Pancreas (tissue), 10 donors: ENCODE data around the gene NSF. TPM values are rescaled to one million over a fixed set of nuclear protein-coding genes. Genes with fewer than 3 reads are reported as not detected.
"Not testable (repeated sequence)": the region's sequence is repeated elsewhere in the genome, so short reads cannot be mapped to it uniquely, and the experiment has no call there.

Source experiments
- ATAC-seq, 4 donors: fragments of 200-7000 bp; cut with Tn5 transposase; one replicate each; pipeline versions ENCODE4 v1.8.0 to v1.9.1; 2020; ENCODE audit warnings: mild to moderate bottlenecking in 4 of 4, moderate library complexity in 4 of 4
- DNase-seq, 6 donors: peaks; one replicate each; pipeline ENCODE4 v3.0.0-alpha.2; 2020
- FAIRE-seq: peaks from 2 replicates; lab custom pipeline; 2012; peaks lifted over from hg19 to GRCh38; lab: Jason Lieb, UNC
- H3K27ac ChIP-seq, 4 donors: fragments of 200-600 bp; sonication (generic); 1 replicate in 3 of 4; 2 replicates in 1 of 4; pipeline versions ENCODE4 v1.5.0 to v1.8.0; 2020
- H3K27me3 ChIP-seq, 4 donors: fragments of 200-600 bp; one replicate each; pipeline ENCODE4 v1.8.0; 2021
- H3K36me3 ChIP-seq, 3 donors: fragments of 200-600 bp; sonication (generic) in 1 of 3; one replicate each; pipeline versions ENCODE4 v1.5.0 to v1.8.0; 2020 to 2021
- H3K4me1 ChIP-seq, 3 donors: fragments of 200-600 bp; one replicate each; pipeline ENCODE4 v1.8.0; 2021
- H3K4me3 ChIP-seq, 4 donors: fragments of 200-600 bp; sonication (generic) in 2 of 4; one replicate each; pipeline versions ENCODE4 v1.5.0 to v1.8.0; 2020 to 2021
- H3K9me3 ChIP-seq, 4 donors: fragments of 200-600 bp; one replicate each; pipeline ENCODE4 v1.8.0; 2021
- WGBS, 2 donors: extraction: QIAGEN DNeasy Blood & Tissue Kit; methylation state at CpG; one replicate each; pipeline ENCODE4 v1.1.7; 2013; 5-methylcytosine and 5-hydroxymethylcytosine counted together
- intact Hi-C, 3 donors: fragments of 100-400 bp; cut with DNase I; formaldehyde crosslinking; loops; one replicate each; pipeline versions ENCODE4 v1.11.1 to v1.14.2; 2022
- polyA plus RNA-seq, 2 donors: library from polyadenylated mRNA; stranded (reverse); fragments of 200-250 nt; gene quantifications; one replicate each; pipeline ENCODE4 v1.2.3, GENCODE V29; 2013
- total RNA-seq, 6 donors: library from RNA; stranded (reverse); fragmentation: NEBNext Ultra II Directional in 4 of 6; extraction: Animal tissue kit (Norgen Biotek cat#: 25700) in 4 of 6; gene quantifications; one replicate each; pipeline versions ENCODE4 v1.2.1 to v1.2.4, GENCODE V29; 2021 to 2023
- donor health status: healthy with polysubstance abuse.
- donor health status: DM: no; HTN: no; CAD: no; lungs with moderate emphysema.
- donor health status: DM: no; HTN: no; CAD: no.
- donor health status: control.
- donor health status: control.
- donor health status: Bipolar disorder and iron deficiency.
- donor health status: DM: yes; HTN: yes; CAD: no.
- donor health status: DM: no; HTN: no; CAD: no.
- donor health status: DM: no; HTN: no; CAD: no.
- donor health status: DM: yes; HTN: yes; CAD: no.

The NSF gene
- total and polyA plus RNA-seq, 8 donors: 6.2 to 32.4 (median 29.0) TPM

- DNase-seq, intact Hi-C loops, FAIRE-seq: not testable (repeated sequence)
These were observed 44.4 kb downstream of the NSF start for GRCh38 chr17:46634844-46635243.

GRCh38 chr17:46641861-46642656, 51.6 kb downstream of the NSF start:
- not testable (repeated sequence) for H3K4me3 ChIP-seq

More at GRCh38 chr17:46634844-46635243, 44.4 kb downstream of the NSF start:
- H3K4me1 ChIP-seq, H3K9me3 ChIP-seq, H3K36me3 ChIP-seq, H3K27ac ChIP-seq, H3K27me3 ChIP-seq, ATAC-seq, H3K4me3 ChIP-seq: not testable (repeated sequence)

DNA sequence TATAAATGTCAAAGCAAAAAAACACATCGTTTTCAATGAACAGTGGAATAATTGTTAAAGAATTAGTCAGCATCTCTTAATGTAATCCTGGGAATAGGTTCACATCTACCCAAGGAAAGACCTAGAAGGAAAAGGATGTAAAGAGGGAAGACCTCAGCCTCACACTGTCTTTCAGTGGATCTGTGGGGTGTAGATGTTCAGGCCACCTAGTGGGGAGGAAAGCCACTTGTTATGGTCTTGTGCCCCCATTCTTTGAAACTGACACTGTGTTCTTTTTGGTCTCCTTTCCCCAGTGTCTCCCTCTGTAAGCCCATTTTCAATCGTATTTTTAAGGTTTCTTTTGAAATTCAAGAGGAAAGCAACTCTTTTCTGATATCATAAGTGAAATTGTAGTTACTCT, 56.8 kb downstream of the NSF start:
- ATAC-seq, H3K4me1 ChIP-seq, H3K36me3 ChIP-seq, H3K9me3 ChIP-seq, intact Hi-C loops, H3K27me3 ChIP-seq, H3K27ac ChIP-seq, H3K4me3 ChIP-seq, DNase-seq, FAIRE-seq: not testable (repeated sequence)
- no CpG with 5 or more reads among the region's 2 CpGs for WGBS, 2 donors

More at GRCh38 chr17:46641861-46642656, 51.6 kb downstream of the NSF start:
- intact Hi-C loops, H3K27ac ChIP-seq, H3K4me1 ChIP-seq, DNase-seq, H3K9me3 ChIP-seq, H3K36me3 ChIP-seq, H3K27me3 ChIP-seq: not testable (repeated sequence)
- peak; percentile 97 for FAIRE-seq
- WGBS, 2 donors: no CpG with 5 or more reads among the region's 2 CpGs
- ATAC-seq: peak in 2 of 4 donors; percentile 35 to 67

- H3K27ac ChIP-seq, DNase-seq, intact Hi-C loops, ATAC-seq, FAIRE-seq, H3K4me1 ChIP-seq, H3K9me3 ChIP-seq, H3K27me3 ChIP-seq, H3K36me3 ChIP-seq, H3K4me3 ChIP-seq: not testable (repeated sequence)
- no CpG with 5 or more reads among the region's 2 CpGs for WGBS, 2 donors
These were observed 57.3 kb downstream of the NSF start for GRCh38 chr17:46647688-46648278.

- intact Hi-C loops, H3K9me3 ChIP-seq, H3K4me3 ChIP-seq, FAIRE-seq, ATAC-seq, H3K27ac ChIP-seq, H3K36me3 ChIP-seq, DNase-seq, H3K27me3 ChIP-seq, H3K4me1 ChIP-seq: not testable (repeated sequence)
- WGBS, 2 donors: 98 to 99% methylated on average over 7 of the region's 7 CpGs
These were observed 58.8 kb downstream of the NSF start for GRCh38 chr17:46649246-46649645.

DNA sequence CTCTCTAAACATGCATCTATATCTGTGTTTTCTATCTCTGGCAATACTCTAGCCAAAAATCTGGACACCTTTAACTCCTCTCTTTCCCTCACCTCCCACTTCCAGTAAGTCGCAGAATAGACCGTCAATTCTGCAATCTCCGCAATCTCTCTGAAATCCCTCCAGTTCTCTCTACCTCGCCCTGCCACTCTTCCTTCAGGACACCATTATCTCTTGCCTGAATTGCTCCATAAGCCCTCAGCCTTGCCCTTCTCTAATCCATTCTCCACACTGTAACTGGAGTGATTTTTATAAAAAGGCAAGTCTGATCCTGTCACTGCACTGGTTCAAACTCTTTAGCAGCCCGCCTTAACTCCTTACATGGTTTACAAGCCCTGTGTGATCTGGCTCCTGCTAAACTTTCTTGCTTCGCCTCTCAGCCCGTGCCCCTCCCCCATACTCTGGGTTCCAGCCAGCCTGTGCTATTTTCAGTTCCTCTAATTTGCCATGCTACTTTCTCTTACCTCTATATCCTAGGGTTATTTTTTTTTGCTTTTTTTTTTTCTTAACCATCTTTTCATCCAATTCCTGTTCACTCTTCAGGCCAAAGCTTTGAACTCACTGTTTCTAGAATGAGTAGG, 61.7 kb downstream of the NSF start:
- no CpG with 5 or more reads among the region's 7 CpGs for WGBS, 2 donors
- H3K9me3 ChIP-seq, DNase-seq, FAIRE-seq, H3K4me3 ChIP-seq, intact Hi-C loops, H3K4me1 ChIP-seq, H3K27ac ChIP-seq, H3K27me3 ChIP-seq, H3K36me3 ChIP-seq: not testable (repeated sequence)
- peak in 2 of 4 donors; percentile 38 to 46 for ATAC-seq

- DNase-seq, H3K4me3 ChIP-seq, H3K36me3 ChIP-seq, H3K27ac ChIP-seq, intact Hi-C loops, H3K9me3 ChIP-seq, ATAC-seq, H3K4me1 ChIP-seq, FAIRE-seq, H3K27me3 ChIP-seq: not testable (repeated sequence)
- WGBS, 2 donors: no CpG with 5 or more reads among the region's 5 CpGs
These were observed 67.8 kb downstream of the NSF start for GRCh38 chr17:46658235-46658634.

- peak in 2 of 4 donors; percentile 55 to 82 for ATAC-seq
- H3K4me3 ChIP-seq, H3K9me3 ChIP-seq, intact Hi-C loops, H3K27ac ChIP-seq, DNase-seq, H3K4me1 ChIP-seq, FAIRE-seq, H3K27me3 ChIP-seq, H3K36me3 ChIP-seq: not testable (repeated sequence)
- WGBS, 2 donors: no CpG with 5 or more reads among the region's 4 CpGs
These were observed 69.2 kb downstream of the NSF start for GRCh38 chr17:46659702-46660101.

- H3K36me3 ChIP-seq, H3K4me3 ChIP-seq, FAIRE-seq, DNase-seq, H3K4me1 ChIP-seq, H3K27ac ChIP-seq, ATAC-seq, H3K9me3 ChIP-seq, intact Hi-C loops, H3K27me3 ChIP-seq: not testable (repeated sequence)
- WGBS, 2 donors: no CpG with 5 or more reads among the region's 1 CpG
These were observed 72.7 kb downstream of the NSF start for GRCh38 chr17:46663123-46663522.

DNA sequence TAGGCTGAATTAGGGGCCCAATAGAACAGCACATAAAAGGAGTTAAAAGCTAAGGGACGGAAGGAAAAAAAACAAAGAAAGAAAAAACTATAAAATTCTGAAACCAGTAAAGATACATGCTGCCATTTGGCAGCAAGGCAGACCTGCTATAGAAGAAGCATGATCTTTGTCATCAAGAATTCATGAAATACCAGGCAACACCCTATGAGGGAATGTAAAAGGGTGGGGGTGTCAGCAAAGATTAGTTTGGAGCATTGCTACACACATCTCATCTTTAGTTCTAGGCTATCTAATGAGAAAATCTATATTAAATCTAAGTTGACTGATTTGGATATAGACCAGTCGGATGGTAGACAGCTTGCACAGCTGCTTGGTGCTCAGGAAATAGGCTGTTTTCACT, 73.1 kb downstream of the NSF start:
- H3K4me1 ChIP-seq, H3K27me3 ChIP-seq, FAIRE-seq, H3K9me3 ChIP-seq, H3K36me3 ChIP-seq, DNase-seq, intact Hi-C loops, ATAC-seq, H3K4me3 ChIP-seq, H3K27ac ChIP-seq: not testable (repeated sequence)
- no CpG with 5 or more reads among the region's 2 CpGs for WGBS, 2 donors

DNA sequence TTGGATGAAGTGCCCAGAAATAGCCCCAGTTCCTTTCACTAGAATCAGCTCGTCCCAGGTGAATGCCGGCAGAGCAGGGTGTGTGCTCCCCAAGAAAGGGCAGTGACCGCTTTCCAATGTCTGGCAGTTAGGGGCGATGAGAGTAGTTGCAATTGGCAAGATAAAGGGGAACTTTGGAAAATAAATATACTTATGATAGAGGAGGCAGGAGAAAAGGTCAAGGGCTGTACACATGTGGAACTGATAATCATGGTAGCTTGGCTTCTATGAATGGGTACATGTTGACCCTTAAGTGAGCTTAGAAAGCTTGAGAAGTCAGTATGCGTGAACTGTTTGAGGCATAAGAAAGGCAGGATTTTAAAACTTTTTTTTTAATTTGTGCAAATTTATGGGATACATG, 75.5 kb downstream of the NSF start:
- FAIRE-seq, H3K27me3 ChIP-seq, H3K4me1 ChIP-seq, H3K9me3 ChIP-seq, intact Hi-C loops, H3K4me3 ChIP-seq, H3K36me3 ChIP-seq, H3K27ac ChIP-seq: not testable (repeated sequence)
- ATAC-seq: peak in 3 of 4 donors; percentile 46 to 83 (median 64)
- WGBS, 2 donors: 32 to 40% methylated on average over 4 of the region's 5 CpGs
- DNase-seq: peak in 2 of 6 donors; percentile 3 to 25

DNA sequence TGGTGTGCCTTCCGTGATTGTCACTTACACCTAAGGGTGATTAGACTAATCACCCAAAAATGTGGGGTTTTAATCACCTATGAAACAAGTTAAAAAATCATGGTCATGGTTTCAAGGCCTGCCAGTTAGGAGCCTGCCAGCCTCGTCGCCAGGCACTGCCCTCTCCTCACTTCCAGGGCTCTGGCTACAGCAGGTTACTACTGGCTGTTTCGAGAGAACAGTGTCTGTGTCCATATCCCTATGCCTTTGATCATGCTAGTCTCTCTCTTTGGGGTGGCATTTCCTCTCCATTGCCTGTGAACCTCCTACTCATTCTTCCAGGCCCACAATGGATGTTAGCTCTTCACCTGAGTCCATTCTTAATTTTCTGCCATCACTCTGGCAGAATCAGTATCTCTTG, 80.3 kb downstream of the NSF start:
- H3K9me3 ChIP-seq, DNase-seq, H3K36me3 ChIP-seq, intact Hi-C loops, H3K27ac ChIP-seq, H3K4me1 ChIP-seq, H3K4me3 ChIP-seq, FAIRE-seq, H3K27me3 ChIP-seq: not testable (repeated sequence)
- WGBS, 2 donors: no CpG with 5 or more reads among the region's 4 CpGs
- peak in 1 of 4 donors; percentile 60 for ATAC-seq
